Measurements from ENCODE around the gene BNIPL. TPM values are rescaled to one million over a fixed set of nuclear protein-coding genes. Genes with fewer than 3 reads are reported as not detected.

Gene BNIPL
- total and polyA plus RNA-seq, 2 of the 13 experiments (the other 11 are each of a cell fraction or from before 2014, with no cell fraction given), result 0.40 to 1.1 TPM

DNA sequence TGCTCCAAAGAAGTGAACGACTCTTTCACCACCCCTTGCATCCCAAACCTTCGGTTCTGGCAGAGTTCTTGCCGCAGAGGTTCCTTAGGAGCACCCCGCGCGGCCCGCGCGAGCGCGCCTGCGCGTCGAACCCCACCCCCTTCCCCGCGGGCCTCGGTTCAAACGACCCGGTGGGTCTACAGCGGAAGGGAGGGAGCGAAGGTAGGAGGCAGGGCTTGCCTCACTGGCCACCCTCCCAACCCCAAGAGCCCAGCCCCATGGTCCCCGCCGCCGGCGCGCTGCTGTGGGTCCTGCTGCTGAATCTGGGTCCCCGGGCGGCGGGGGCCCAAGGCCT lies 11.2 kb downstream of the BNIPL start, which contains the start of gene C1orf56 (continued):
- TF ChIP-seq, protein P1, sequence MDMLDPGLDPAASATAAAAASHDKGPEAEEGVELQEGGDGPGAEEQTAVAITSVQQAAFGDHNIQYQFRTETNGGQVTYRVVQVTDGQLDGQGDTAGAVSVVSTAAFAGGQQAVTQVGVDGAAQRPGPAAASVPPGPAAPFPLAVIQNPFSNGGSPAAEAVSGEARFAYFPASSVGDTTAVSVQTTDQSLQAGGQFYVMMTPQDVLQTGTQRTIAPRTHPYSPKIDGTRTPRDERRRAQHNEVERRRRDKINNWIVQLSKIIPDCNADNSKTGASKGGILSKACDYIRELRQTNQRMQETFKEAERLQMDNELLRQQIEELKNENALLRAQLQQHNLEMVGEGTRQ (IDR thresholded peaks at IDR 0.05; ENCODE audit: low read depth, low read length), result no peak
- TF ChIP-seq, protein P1 (CRISPR knock-in tag; IDR thresholded peaks at IDR 0.05; ENCODE audit: borderline replicate concordance), result no peak
- TF ChIP-seq MXD4 (CRISPR knock-in tag; IDR thresholded peaks at IDR 0.05) (0 out of 2 replicates have a peak, but pooled peaks have one; percentile 31), ZNF101 (CRISPR knock-in tag; IDR thresholded peaks at IDR 0.05; ENCODE audit: borderline replicate concordance, low read depth) (no peak), TARDBP (CRISPR knock-in tag; IDR thresholded peaks at IDR 0.05) (no peak), BRD4 (CRISPR knock-in tag; IDR thresholded peaks at IDR 0.05) (no peak), ZNF549 (CRISPR knock-in tag; IDR thresholded peaks at IDR 0.05) (no peak), ZNF230 (CRISPR knock-in tag; IDR thresholded peaks at IDR 0.05) (no peak), SP140L (CRISPR knock-in tag; IDR thresholded peaks at IDR 0.05; ENCODE audit: borderline replicate concordance) (no peak), ZFP1 (CRISPR knock-in tag; IDR thresholded peaks at IDR 0.05) (no peak), ZNF292 (CRISPR knock-in tag; IDR thresholded peaks at IDR 0.05; ENCODE audit: borderline replicate concordance, low read depth) (peak; percentile 14; the same call in 1 of the 2 replicates), KLF13 (CRISPR knock-in tag; IDR thresholded peaks at IDR 0.05) (no peak), YEATS4 (CRISPR knock-in tag; IDR thresholded peaks at IDR 0.05; ENCODE audit: borderline replicate concordance) (no peak)
- TF ChIP-seq, protein P2, sequence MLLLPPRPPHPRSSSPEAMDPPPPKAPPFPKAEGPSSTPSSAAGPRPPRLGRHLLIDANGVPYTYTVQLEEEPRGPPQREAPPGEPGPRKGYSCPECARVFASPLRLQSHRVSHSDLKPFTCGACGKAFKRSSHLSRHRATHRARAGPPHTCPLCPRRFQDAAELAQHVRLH (CRISPR knock-in tag; IDR thresholded peaks at IDR 0.05; ENCODE audit: borderline replicate concordance, low read depth), result no peak
- TF ChIP-seq, protein P3, sequence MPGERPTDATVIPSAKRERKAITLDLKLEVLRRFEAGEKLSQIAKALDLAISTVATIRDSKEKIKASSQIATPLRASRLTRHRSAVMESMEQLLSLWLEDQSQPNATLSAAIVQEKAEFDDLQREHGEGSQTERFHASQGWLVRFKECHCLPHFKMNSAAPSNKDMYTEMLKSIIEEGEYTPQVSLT (CRISPR knock-in tag; IDR thresholded peaks at IDR 0.05; ENCODE audit: borderline replicate concordance, low read depth), result no peak
- TF ChIP-seq, protein P4, sequence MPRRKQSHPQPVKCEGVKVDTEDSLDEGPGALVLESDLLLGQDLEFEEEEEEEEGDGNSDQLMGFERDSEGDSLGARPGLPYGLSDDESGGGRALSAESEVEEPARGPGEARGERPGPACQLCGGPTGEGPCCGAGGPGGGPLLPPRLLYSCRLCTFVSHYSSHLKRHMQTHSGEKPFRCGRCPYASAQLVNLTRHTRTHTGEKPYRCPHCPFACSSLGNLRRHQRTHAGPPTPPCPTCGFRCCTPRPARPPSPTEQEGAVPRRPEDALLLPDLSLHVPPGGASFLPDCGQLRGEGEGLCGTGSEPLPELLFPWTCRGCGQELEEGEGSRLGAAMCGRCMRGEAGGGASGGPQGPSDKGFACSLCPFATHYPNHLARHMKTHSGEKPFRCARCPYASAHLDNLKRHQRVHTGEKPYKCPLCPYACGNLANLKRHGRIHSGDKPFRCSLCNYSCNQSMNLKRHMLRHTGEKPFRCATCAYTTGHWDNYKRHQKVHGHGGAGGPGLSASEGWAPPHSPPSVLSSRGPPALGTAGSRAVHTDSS (CRISPR knock-in tag; conservative IDR thresholded peaks at IDR 0.05), result no peak
- TF ChIP-seq, protein P5, sequence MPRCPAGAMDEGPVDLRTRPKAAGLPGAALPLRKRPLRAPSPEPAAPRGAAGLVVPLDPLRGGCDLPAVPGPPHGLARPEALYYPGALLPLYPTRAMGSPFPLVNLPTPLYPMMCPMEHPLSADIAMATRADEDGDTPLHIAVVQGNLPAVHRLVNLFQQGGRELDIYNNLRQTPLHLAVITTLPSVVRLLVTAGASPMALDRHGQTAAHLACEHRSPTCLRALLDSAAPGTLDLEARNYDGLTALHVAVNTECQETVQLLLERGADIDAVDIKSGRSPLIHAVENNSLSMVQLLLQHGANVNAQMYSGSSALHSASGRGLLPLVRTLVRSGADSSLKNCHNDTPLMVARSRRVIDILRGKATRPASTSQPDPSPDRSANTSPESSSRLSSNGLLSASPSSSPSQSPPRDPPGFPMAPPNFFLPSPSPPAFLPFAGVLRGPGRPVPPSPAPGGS (CRISPR knock-in tag; IDR thresholded peaks at IDR 0.05), result no peak
- TF ChIP-seq, protein P6, sequence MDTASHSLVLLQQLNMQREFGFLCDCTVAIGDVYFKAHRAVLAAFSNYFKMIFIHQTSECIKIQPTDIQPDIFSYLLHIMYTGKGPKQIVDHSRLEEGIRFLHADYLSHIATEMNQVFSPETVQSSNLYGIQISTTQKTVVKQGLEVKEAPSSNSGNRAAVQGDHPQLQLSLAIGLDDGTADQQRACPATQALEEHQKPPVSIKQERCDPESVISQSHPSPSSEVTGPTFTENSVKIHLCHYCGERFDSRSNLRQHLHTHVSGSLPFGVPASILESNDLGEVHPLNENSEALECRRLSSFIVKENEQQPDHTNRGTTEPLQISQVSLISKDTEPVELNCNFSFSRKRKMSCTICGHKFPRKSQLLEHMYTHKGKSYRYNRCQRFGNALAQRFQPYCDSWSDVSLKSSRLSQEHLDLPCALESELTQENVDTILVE (CRISPR knock-in tag; IDR thresholded peaks at IDR 0.05), result peak; percentile 43; the same call in 1 of the 2 replicates
- TF ChIP-seq, protein P7, sequence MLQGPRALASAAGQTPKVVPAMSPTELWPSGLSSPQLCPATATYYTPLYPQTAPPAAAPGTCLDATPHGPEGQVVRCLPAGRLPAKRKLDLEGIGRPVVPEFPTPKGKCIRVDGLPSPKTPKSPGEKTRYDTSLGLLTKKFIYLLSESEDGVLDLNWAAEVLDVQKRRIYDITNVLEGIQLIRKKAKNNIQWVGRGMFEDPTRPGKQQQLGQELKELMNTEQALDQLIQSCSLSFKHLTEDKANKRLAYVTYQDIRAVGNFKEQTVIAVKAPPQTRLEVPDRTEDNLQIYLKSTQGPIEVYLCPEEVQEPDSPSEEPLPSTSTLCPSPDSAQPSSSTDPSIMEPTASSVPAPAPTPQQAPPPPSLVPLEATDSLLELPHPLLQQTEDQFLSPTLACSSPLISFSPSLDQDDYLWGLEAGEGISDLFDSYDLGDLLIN (CRISPR knock-in tag; IDR thresholded peaks at IDR 0.05; ENCODE audit: borderline replicate concordance), result no peak
- TF ChIP-seq, protein P8, sequence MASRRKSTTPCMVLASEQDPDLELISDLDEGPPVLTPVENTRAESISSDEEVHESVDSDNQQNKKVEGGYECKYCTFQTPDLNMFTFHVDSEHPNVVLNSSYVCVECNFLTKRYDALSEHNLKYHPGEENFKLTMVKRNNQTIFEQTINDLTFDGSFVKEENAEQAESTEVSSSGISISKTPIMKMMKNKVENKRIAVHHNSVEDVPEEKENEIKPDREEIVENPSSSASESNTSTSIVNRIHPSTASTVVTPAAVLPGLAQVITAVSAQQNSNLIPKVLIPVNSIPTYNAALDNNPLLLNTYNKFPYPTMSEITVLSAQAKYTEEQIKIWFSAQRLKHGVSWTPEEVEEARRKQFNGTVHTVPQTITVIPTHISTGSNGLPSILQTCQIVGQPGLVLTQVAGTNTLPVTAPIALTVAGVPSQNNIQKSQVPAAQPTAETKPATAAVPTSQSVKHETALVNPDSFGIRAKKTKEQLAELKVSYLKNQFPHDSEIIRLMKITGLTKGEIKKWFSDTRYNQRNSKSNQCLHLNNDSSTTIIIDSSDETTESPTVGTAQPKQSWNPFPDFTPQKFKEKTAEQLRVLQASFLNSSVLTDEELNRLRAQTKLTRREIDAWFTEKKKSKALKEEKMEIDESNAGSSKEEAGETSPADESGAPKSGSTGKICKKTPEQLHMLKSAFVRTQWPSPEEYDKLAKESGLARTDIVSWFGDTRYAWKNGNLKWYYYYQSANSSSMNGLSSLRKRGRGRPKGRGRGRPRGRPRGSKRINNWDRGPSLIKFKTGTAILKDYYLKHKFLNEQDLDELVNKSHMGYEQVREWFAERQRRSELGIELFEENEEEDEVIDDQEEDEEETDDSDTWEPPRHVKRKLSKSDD (CRISPR knock-in tag; IDR thresholded peaks at IDR 0.05; ENCODE audit: low read depth), result no peak
